ENCODE data around the gene STPG2. TPM values are rescaled to one million over a fixed set of nuclear protein-coding genes. Genes with fewer than 3 reads are reported as not detected.

The STPG2 gene
- total RNA-seq, 2 donors from 2014 or later, result 0.25 TPM; not detected in 1

- DNase-seq, result no peak
- intact Hi-C loops (cut with DNase I, micrococcal nuclease), result no loop called here
- no peak for ATAC-seq
These were observed 275.2 kb downstream of the STPG2 start for GRCh38 chr4:97868097-97868496.

- intact Hi-C loops (cut with DNase I, micrococcal nuclease), result no loop called here
- ATAC-seq (no peak), DNase-seq (no peak)
These were observed 275.7 kb downstream of the STPG2 start for GRCh38 chr4:97867557-97868091.

- intact Hi-C loops (cut with DNase I, micrococcal nuclease), result no loop called here
- ATAC-seq (no peak), DNase-seq (no peak)
These were observed 276.3 kb downstream of the STPG2 start for GRCh38 chr4:97866821-97867556.

GRCh38 chr4:97851115-97851514 lies 292.2 kb downstream of the STPG2 start:
- DNase-seq (no peak), ATAC-seq (no peak)
- intact Hi-C loops (cut with DNase I, micrococcal nuclease), result no loop called here

- no peak for ATAC-seq
- intact Hi-C loops (cut with DNase I, micrococcal nuclease), result no loop called here
These were observed 297.5 kb downstream of the STPG2 start for GRCh38 chr4:97845758-97846157.

GRCh38 chr4:97841512-97841911 lies 301.8 kb downstream of the STPG2 start:
- intact Hi-C loops (cut with DNase I, micrococcal nuclease), result no loop called here
- ATAC-seq, result no peak
- no peak for DNase-seq

More at GRCh38 chr4:97845758-97846157, 297.5 kb downstream of the STPG2 start:
- no peak for DNase-seq

- DNase-seq, result no peak
- intact Hi-C loops (cut with DNase I, micrococcal nuclease), result no loop called here
These were observed 306.6 kb downstream of the STPG2 start for GRCh38 chr4:97836662-97837061.

GRCh38 chr4:97828646-97829045 lies 314.6 kb downstream of the STPG2 start:
- intact Hi-C loops (cut with DNase I, micrococcal nuclease), result no loop called here
- ATAC-seq (no peak), DNase-seq (no peak)

More at GRCh38 chr4:97836662-97837061, 306.6 kb downstream of the STPG2 start:
- ATAC-seq, result no peak

GRCh38 chr4:97819294-97819693 lies 324.0 kb downstream of the STPG2 start:
- ATAC-seq (no peak), DNase-seq (no peak)
- intact Hi-C loops (cut with DNase I, micrococcal nuclease), result no loop called here

- intact Hi-C loops (cut with DNase I, micrococcal nuclease), result no loop called here
- no peak for DNase-seq
- no peak for ATAC-seq
These were observed 330.5 kb downstream of the STPG2 start for GRCh38 chr4:97812768-97813167.

- ATAC-seq (no peak), DNase-seq (no peak)
- intact Hi-C loops (cut with DNase I, micrococcal nuclease), result no loop called here
These were observed 356.9 kb downstream of the STPG2 start for GRCh38 chr4:97786306-97786920.

GRCh38 chr4:97778174-97778573 lies 365.1 kb downstream of the STPG2 start:
- ATAC-seq (no peak), DNase-seq (no peak)
- intact Hi-C loops (cut with DNase I, micrococcal nuclease), result no loop called here

GRCh38 chr4:97774347-97774989 lies 368.8 kb downstream of the STPG2 start:
- ATAC-seq (no peak), DNase-seq (no peak)
- intact Hi-C loops (cut with DNase I, micrococcal nuclease), result no loop called here

- ATAC-seq, result no peak
- no peak for DNase-seq
- intact Hi-C loops (cut with DNase I, micrococcal nuclease), result no loop called here
These were observed 373.1 kb downstream of the STPG2 start for GRCh38 chr4:97770222-97770621.

GRCh38 chr4:97762115-97762512 lies 381.2 kb downstream of the STPG2 start:
- no peak for ATAC-seq
- no peak for DNase-seq
- intact Hi-C loops (cut with DNase I, micrococcal nuclease), result no loop called here

- intact Hi-C loops (cut with DNase I, micrococcal nuclease), result no loop called here
- ATAC-seq (no peak), DNase-seq (no peak)
These were observed 381.7 kb downstream of the STPG2 start for GRCh38 chr4:97761445-97762114.

- ATAC-seq (no peak), DNase-seq (no peak)
- intact Hi-C loops (cut with DNase I, micrococcal nuclease), result no loop called here
These were observed 383.5 kb downstream of the STPG2 start for GRCh38 chr4:97759785-97760184.

GRCh38 chr4:97752599-97752998 lies 390.7 kb downstream of the STPG2 start:
- DNase-seq, result no peak
- no peak for ATAC-seq
- intact Hi-C loops (cut with DNase I, micrococcal nuclease), result no loop called here

GRCh38 chr4:97747945-97748344 lies 395.3 kb downstream of the STPG2 start:
- ATAC-seq, result no peak
- no peak for DNase-seq
- intact Hi-C loops (cut with DNase I, micrococcal nuclease), result no loop called here
